ENCODE data around the gene WDR37.

GRCh38 chr10:1043532-1043995 lies 12.6 kb upstream of the WDR37 start:
- TF ChIP-seq CTCF (IDR thresholded peaks at IDR 0.05) (no peak), POLR2A (IDR thresholded peaks at IDR 0.05) (no peak)

Data from lower leg skin (tissue), 3 donors.